CD4-positive, alpha-beta T cell (primary cell): ENCODE measurements around the gene CALML5. TPM values are rescaled to one million over a fixed set of nuclear protein-coding genes. Genes with fewer than 3 reads are reported as not detected.

ENCODE experiments used
- ATAC-seq: fragments of 200-7000 bp; cut with Tn5 transposase; one replicate; pipeline ENCODE4 v1.10.0; 2022; ENCODE audit warnings: mild to moderate bottlenecking; ENCODE audit not compliant: poor library complexity
- CTCF ChIA-PET: fragments of 350-600 bp; sonication (Branson Sonifier 250); formaldehyde crosslinking; loops from one replicate; lab custom pipeline; 2021; ENCODE audit warnings: antibody characterized with exemption, inconsistent platforms; lab: Charles Lee
- POLR2A ChIA-PET: fragments of 350-600 bp; sonication (Branson Sonifier 250); formaldehyde crosslinking; loops from one replicate; lab custom pipeline; 2021; ENCODE audit warnings: antibody characterized with exemption, inconsistent platforms; lab: Charles Lee
- DNase-seq, 14 experiments: peaks; one replicate each; pipeline ENCODE4 v3.0.0-alpha.2; 2013 to 2020; ENCODE audit warnings: mixed read lengths in 2 of 14
- H3K27ac ChIP-seq, 2 donors: one replicate each; pipeline versions ENCODE4 v1.5.1 to v1.7.0; 2013; ENCODE audit warnings: low read length in 2 of 2, low read depth in 1 of 2, mild to moderate bottlenecking in 1 of 2
- H3K27me3 ChIP-seq, 2 experiments: 1 replicate in 1 of 2; 2 replicates in 1 of 2; pipeline versions ENCODE4 v1.6.1 to v1.7.0; 2013; ENCODE audit warnings: low read length in 2 of 2, control low read depth in 1 of 2, mild to moderate bottlenecking in 1 of 2, moderate library complexity in 1 of 2; ENCODE audit not compliant: insufficient read depth in 2 of 2, control insufficient read depth in 1 of 2
- H3K36me3 ChIP-seq: one replicate; pipeline ENCODE4 v1.6.1; 2013; ENCODE audit warnings: low read length, control low read depth; ENCODE audit not compliant: insufficient read depth
- H3K4me1 ChIP-seq: one replicate; pipeline ENCODE4 v1.6.1; 2013; ENCODE audit warnings: low read length, control low read depth; ENCODE audit not compliant: insufficient read depth
- H3K4me3 ChIP-seq: one replicate; pipeline ENCODE4 v1.5.1; 2013; ENCODE audit warnings: mild to moderate bottlenecking, low read length, moderate library complexity
- H3K9me3 ChIP-seq, 2 experiments: 1 replicate in 1 of 2; 2 replicates in 1 of 2; pipeline versions ENCODE4 v1.6.1 to v1.7.0; 2013; ENCODE audit warnings: low read length in 2 of 2, mild to moderate bottlenecking in 2 of 2, control low read depth in 1 of 2, moderate library complexity in 1 of 2; ENCODE audit not compliant: control insufficient read depth in 1 of 2, insufficient read depth in 1 of 2
- H3K27ac Mint-ChIP-seq: one replicate; pipeline ENCODE4 v1.8.0; 2020; ENCODE audit warnings: mixed read lengths
- H3K27me3 Mint-ChIP-seq: one replicate; pipeline ENCODE4 v1.8.0; 2021; ENCODE audit warnings: mixed read lengths
- H3K36me3 Mint-ChIP-seq: one replicate; pipeline ENCODE4 v1.8.0; 2021; ENCODE audit warnings: low read depth, mixed read lengths
- H3K4me1 Mint-ChIP-seq: one replicate; pipeline ENCODE4 v1.8.0; 2021; ENCODE audit warnings: low read depth, mixed read lengths
- H3K4me3 Mint-ChIP-seq: one replicate; pipeline ENCODE4 v1.8.0; 2020; ENCODE audit warnings: mild to moderate bottlenecking, mixed read lengths
- H3K9me3 Mint-ChIP-seq: one replicate; pipeline ENCODE4 v1.8.0; 2020; ENCODE audit warnings: mixed read lengths
- CTCF ChIP-seq: fragments of 200-600 bp; IDR thresholded peaks from one replicate; pipeline ENCODE4 v1.8.0; 2022; ENCODE audit warnings: antibody characterized with exemption, mild to moderate bottlenecking
- intact Hi-C, 2 experiments: fragments of 100-400 bp; cut with DNase I in 1 of 2; cut with micrococcal nuclease in 1 of 2; formaldehyde crosslinking; loops; one replicate each; pipeline versions ENCODE4 v1.15.1 to v1.9.0; 2023 to 2025; cut with DNase I, micrococcal nuclease
- total RNA-seq, 174 experiments: library from RNA in 2 of 174; stranded (reverse) in 2 of 174; gene quantifications; one replicate each; pipeline ENCODE4 v1.2.3 and lab custom pipeline; 2021 to 2026

The CALML5 gene
- total RNA-seq, 2 experiments from 2014 or later, result not detected

- no peak overlapping the region for H3K27ac ChIP-seq
- H3K36me3 ChIP-seq, result no peaks in the 10 kb centered on the region
- ChIA-PET POLR2A (no interaction called here), CTCF (no interaction called here)
- peaks cover 3 to 18% of the 10 kb centered on the region in 2 experiments for H3K9me3 ChIP-seq
- no peaks in the 10 kb centered on the region for H3K4me1 Mint-ChIP-seq
- H3K9me3 Mint-ChIP-seq, result peaks cover 2% of the 10 kb centered on the region
- intact Hi-C loops, result no loop called here
- DNase-seq (peak in 1 of 14 experiments; percentile 25), ATAC-seq (no peak)
- H3K27me3 ChIP-seq, result no peaks in the 10 kb centered on the region
- H3K27ac Mint-ChIP-seq, result no peak overlapping the region
- H3K4me1 ChIP-seq, result no peaks in the 10 kb centered on the region
- no peak for TF ChIP-seq CTCF
- H3K36me3 Mint-ChIP-seq, result peaks cover 9% of the 10 kb centered on the region
- H3K4me3 ChIP-seq, result no peak overlapping the region
- no peak overlapping the region for H3K4me3 Mint-ChIP-seq
- no peaks in the 10 kb centered on the region for H3K27me3 Mint-ChIP-seq
Observed at GRCh38 chr10:5538892-5539651, 39.7 kb upstream of the CALML5 start.

GRCh38 chr10:5538446-5538845 lies 39.1 kb upstream of the CALML5 start:
- Mint-ChIP-seq H3K27ac (no peak overlapping the region), H3K27me3 (no peaks in the 10 kb centered on the region), H3K4me3 (no peak overlapping the region), H3K36me3 (peaks cover 9% of the 10 kb centered on the region), H3K4me1 (no peaks in the 10 kb centered on the region), H3K9me3 (peaks cover 2% of the 10 kb centered on the region)
- H3K4me3 ChIP-seq, result no peak overlapping the region
- TF ChIP-seq CTCF, result no peak
- POLR2A ChIA-PET, result no interaction called here
- no peaks in the 10 kb centered on the region for H3K4me1 ChIP-seq
- peak in 1 of 14 experiments; percentile 20 for DNase-seq
- CTCF ChIA-PET, result no interaction called here
- H3K9me3 ChIP-seq, result peaks cover 3 to 18% of the 10 kb centered on the region in 2 experiments
- no peaks in the 10 kb centered on the region for H3K27me3 ChIP-seq
- H3K36me3 ChIP-seq, result no peaks in the 10 kb centered on the region
- H3K27ac ChIP-seq, result no peak overlapping the region
- ATAC-seq, result no peak
- intact Hi-C loops, result no loop called here

- DNase-seq (no peak), ATAC-seq (no peak)
- CTCF ChIA-PET, result no interaction called here
- Histone ChIP-seq H3K27me3 (no peaks in the 10 kb centered on the region), H3K27ac (no peak overlapping the region), H3K36me3 (no peaks in the 10 kb centered on the region), H3K4me1 (no peaks in the 10 kb centered on the region), H3K4me3 (no peak overlapping the region), H3K9me3 (peaks cover 3 to 15% of the 10 kb centered on the region in 2 experiments)
- H3K36me3 Mint-ChIP-seq, result peaks cover 9% of the 10 kb centered on the region
- H3K27ac Mint-ChIP-seq, result no peak overlapping the region
- H3K4me3 Mint-ChIP-seq, result no peak overlapping the region
- H3K27me3 Mint-ChIP-seq, result no peaks in the 10 kb centered on the region
- TF ChIP-seq CTCF, result no peak
- intact Hi-C loops, result no loop called here
- no peaks in the 10 kb centered on the region for H3K4me1 Mint-ChIP-seq
- POLR2A ChIA-PET, result no interaction called here
- peaks cover 2% of the 10 kb centered on the region for H3K9me3 Mint-ChIP-seq
Observed at GRCh38 chr10:5537684-5538083, 38.3 kb upstream of the CALML5 start.
